Right renal cortex interstitium (tissue), 3 donors: Measurements from ENCODE around the gene MRPL18. TPM values are rescaled to one million over a fixed set of nuclear protein-coding genes. Genes with fewer than 3 reads are reported as not detected.

Experiments used
- DNase-seq, 3 donors: peaks; one replicate each; pipeline ENCODE4 v3.0.0-alpha.2; 2013; ENCODE audit warnings: low read depth in 3 of 3, low spot score in 2 of 3
- polyA plus RNA-seq, 3 donors: library from polyadenylated mRNA; unstranded; fragments of 120-200 nt; gene quantifications; one replicate each; pipeline ENCODE4 v1.2.1, GENCODE V29; 2013; ENCODE audit not compliant: insufficient read length in 3 of 3

Gene MRPL18
- polyA plus RNA-seq, 3 donors = 59.7 to 73.3 (median 62.8) TPM

DNA sequence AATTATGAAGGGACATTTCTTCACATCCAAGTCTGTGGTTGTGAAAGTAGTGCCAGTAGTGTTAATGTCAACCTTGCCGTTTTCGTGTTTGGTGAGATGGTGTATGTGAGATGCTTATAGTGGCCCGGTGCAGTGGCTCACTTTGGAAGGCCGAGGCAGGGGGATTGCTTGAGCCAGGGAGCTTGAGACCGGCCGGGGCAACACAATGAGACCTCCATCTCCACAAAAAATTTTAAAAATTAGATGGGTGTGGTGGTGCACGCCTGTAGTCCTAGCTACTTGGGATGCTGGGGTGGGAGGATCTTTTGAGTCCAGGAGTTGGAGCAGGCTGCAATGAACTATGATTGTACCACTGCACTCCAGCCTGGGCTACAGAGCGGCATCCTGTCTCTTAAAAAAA lies 47.2 kb downstream of the MRPL18 start:
- DNase-seq = no peak

DNA sequence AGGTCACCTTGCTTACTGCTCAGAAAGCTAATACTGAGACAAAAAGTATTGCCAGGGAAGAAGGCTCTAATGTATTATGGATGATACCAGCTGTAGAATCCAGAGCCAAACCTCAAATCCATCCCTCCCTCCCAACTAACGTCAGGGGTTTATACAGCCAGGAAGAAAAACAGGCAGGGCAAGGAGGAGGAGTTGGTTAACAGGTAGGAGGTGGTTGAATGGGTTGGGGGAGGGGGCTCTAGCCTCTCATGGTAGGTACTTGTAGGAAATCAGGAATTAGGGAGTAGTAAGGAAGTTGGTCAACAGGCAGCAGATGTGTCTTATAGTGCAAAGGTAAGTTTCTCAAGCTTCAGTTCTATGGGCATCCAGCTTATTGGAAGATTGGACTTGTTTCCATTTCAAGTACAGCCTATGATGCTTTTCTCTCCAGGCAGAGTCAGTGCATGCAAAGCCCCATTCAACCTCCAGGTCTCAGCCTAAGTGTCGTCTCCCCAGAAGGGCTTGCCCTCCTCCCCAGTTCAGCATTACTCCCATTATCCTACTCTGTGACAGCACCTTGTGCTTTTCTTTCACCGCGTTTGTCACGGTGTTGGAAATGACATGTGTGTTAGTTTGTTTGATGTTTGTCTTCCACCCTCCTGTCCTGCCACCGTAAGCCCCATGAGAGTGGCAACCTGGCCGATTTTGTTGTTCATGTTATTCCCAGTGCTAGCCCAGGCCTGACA lies 47.9 kb downstream of the MRPL18 start:
- no peak for DNase-seq

DNA sequence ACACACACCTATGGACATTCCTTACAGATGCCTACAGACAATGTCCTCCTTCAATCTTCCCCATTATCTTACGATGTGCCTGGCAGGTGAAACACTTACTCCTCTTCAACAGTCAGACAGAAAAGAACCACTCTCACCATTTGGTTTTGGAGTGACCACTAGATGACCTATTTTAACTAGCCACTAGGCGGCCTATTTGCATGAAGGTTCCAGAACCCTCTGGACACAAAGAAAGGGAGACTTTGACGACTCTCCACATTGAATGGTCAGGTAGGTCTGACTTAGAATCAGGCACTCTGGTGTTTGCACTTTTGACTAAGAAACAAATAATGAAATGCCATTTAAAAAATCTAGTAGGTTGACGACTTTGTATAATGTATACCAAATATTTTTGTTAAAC lies 51.8 kb downstream of the MRPL18 start:
- DNase-seq = no peak

DNA sequence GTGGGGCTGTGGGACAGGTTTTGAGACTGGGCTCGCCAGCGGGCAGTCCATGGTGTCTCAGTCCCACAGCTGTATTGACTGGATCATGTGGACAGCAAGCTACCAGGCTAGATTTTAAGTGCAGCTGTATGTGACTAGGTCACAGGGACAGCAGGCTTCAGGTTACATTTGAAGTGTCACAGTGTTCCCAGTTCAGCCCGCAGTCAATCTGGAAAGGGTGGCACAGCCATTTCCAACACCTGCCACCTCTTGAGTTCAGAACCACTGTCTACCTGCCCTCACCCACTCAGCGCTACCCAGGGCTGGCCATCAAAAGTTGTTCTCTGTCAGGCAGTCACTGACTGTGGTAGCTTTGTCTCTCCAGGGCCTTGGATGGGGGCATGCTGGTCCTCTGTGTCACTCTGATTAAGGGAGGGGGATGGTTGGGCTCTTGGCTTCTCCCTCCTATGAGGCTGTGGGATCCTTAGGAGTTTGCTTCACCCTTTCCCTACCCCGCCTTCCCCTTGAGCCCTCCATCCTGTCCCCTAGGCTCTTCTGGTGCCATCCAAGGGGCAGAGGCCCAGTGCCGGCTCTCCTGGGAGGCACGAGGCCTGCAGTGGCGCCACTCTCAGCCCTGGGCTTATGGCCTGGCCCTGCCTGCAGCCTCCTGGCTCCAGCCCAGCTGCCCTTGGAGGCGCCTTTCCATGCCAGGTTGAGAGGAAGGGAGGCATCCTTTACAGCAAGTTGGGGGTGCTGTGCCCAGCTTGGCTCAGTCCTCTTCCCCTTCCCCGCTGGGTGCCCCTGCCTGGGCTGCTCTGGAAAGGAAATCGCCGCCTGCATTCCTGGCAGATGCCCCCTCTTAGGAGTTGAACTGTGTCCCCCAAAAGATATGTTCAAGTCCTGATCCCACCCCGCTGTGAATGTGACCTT lies 54.7 kb downstream of the MRPL18 start:
- no peak for DNase-seq

Other genes with a start within 250 kb of the MRPL18 start
- gene SOD2, start 97.2 kb upstream of the MRPL18 start, polyA plus RNA-seq = 100 to 1,000 TPM; 121 to 123 (median 121) TPM
- gene WTAP, start 63.0 kb upstream of the MRPL18 start, polyA plus RNA-seq = 100 to 1,000 TPM; 136 to 145 (median 138) TPM
- gene ACAT2, start 28.4 kb upstream of the MRPL18 start, polyA plus RNA-seq = 10 to 100 TPM; 54.7 to 64.8 (median 59.7) TPM
- gene TCP1, start 865 bp upstream of the MRPL18 start, polyA plus RNA-seq = 100 to 1,000 TPM; 251 to 275 (median 261) TPM
- 1 to 10 TPM in 1 of 3 donors, under 1 TPM in 2; 0.25 to 1.6 (median 0.36) TPM for gene PNLDC1, start 9.8 kb downstream of the MRPL18 start, polyA plus RNA-seq
- gene MAS1, start 100.5 kb downstream of the MRPL18 start, polyA plus RNA-seq = under 1 TPM in 2 of 3 donors, not detected in 1; 0.01 to 0.03 TPM
- gene IGF2R, start 178.6 kb downstream of the MRPL18 start, polyA plus RNA-seq = 10 to 100 TPM; 56.6 to 62.3 (median 57.5) TPM